Measurements from ENCODE around the gene ARHGAP1. TPM values are rescaled to one million over a fixed set of nuclear protein-coding genes. Genes with fewer than 3 reads are reported as not detected.
"Not testable (repeated sequence)": the region's sequence is repeated elsewhere in the genome, so short reads cannot be mapped to it uniquely, and the experiment has no call there.

Gene ARHGAP1
- total RNA-seq, 1 donor from 2014 or later, result 27.3 TPM

GRCh38 chr11:46724088-46724487 lies 23.7 kb upstream of the ARHGAP1 start:
- peak; percentile 38 for DNase-seq (ENCODE audit: low read depth)

GRCh38 chr11:46723359-46723680 lies 22.9 kb upstream of the ARHGAP1 start:
- DNase-seq (ENCODE audit: low read depth), result no peak

GRCh38 chr11:46722566-46723358 lies 22.3 kb upstream of the ARHGAP1 start:
- no peak for DNase-seq (ENCODE audit: low read depth)

- no peak for DNase-seq (ENCODE audit: low read depth)
These were observed 20.9 kb upstream of the ARHGAP1 start for GRCh38 chr11:46721286-46721685.

- no peak for DNase-seq (ENCODE audit: low read depth)
These were observed 19.3 kb upstream of the ARHGAP1 start for GRCh38 chr11:46719543-46720218.

- DNase-seq (ENCODE audit: low read depth), result no peak
These were observed 18.7 kb upstream of the ARHGAP1 start, which contains the start of gene F2 for GRCh38 chr11:46719048-46719542. TSS of gene F2 (plus strand) at chr11:46719213. CDS start at chr11:46719236, 23 bp downstream.

GRCh38 chr11:46718155-46719019 lies 18.0 kb upstream of the ARHGAP1 start:
- DNase-seq (ENCODE audit: low read depth), result no peak

GRCh38 chr11:46717825-46718154 lies 17.4 kb upstream of the ARHGAP1 start:
- DNase-seq (ENCODE audit: low read depth), result not testable (repeated sequence)

- DNase-seq (ENCODE audit: low read depth), result no peak
These were observed 12.6 kb upstream of the ARHGAP1 start for GRCh38 chr11:46712874-46713576.

- peak; percentile 83 for DNase-seq (ENCODE audit: low read depth)
These were observed 10.9 kb upstream of the ARHGAP1 start for GRCh38 chr11:46711303-46711702.

GRCh38 chr11:46710821-46711269 lies 10.4 kb upstream of the ARHGAP1 start:
- peak; percentile 99 for DNase-seq (ENCODE audit: low read depth)

- DNase-seq (ENCODE audit: low read depth), result not testable (repeated sequence)
These were observed 8.9 kb upstream of the ARHGAP1 start for GRCh38 chr11:46709351-46709750.

GRCh38 chr11:46706886-46707285 lies 6.5 kb upstream of the ARHGAP1 start:
- no peak for DNase-seq (ENCODE audit: low read depth)

- no peak for DNase-seq (ENCODE audit: low read depth)
These were observed 4.8 kb upstream of the ARHGAP1 start for GRCh38 chr11:46705070-46705688.

GRCh38 chr11:46701078-46701654 lies 747 bp upstream of the ARHGAP1 start:
- no peak for DNase-seq (ENCODE audit: low read depth)

- no peak for DNase-seq (ENCODE audit: low read depth)
These were observed 1.8 kb downstream of the ARHGAP1 start for GRCh38 chr11:46698597-46698996.

- DNase-seq (ENCODE audit: low read depth), result no peak
These were observed 2.7 kb downstream of the ARHGAP1 start for GRCh38 chr11:46697723-46698122.

- no peak for DNase-seq (ENCODE audit: low read depth)
These were observed 3.1 kb downstream of the ARHGAP1 start for GRCh38 chr11:46697303-46697702.

GRCh38 chr11:46696212-46696558 lies 4.2 kb downstream of the ARHGAP1 start:
- peak; percentile 87 for DNase-seq (ENCODE audit: low read depth)
